Cardiac septum (tissue), 1 donor: ENCODE results near the gene HAAO. TPM values are rescaled to one million over a fixed set of nuclear protein-coding genes. Genes with fewer than 3 reads are reported as not detected.
"Not testable (repeated sequence)": the region's sequence is repeated elsewhere in the genome, so short reads cannot be mapped to it uniquely, and the experiment has no call there.

ENCODE experiments used
- DNase-seq: peaks from one replicate; pipeline ENCODE4 v3.0.0-alpha.2; 2020; ENCODE audit warnings: low spot score
- intact Hi-C: fragments of 100-400 bp; cut with DNase I; formaldehyde crosslinking; loops from one replicate; pipeline ENCODE4 v1.14.0; 2022
- total RNA-seq: library from RNA; stranded (reverse); fragmentation: NEBNext Ultra II Directional; extraction: Animal tissue kit (Norgen Biotek cat#: 25700); gene quantifications from one replicate; pipeline ENCODE4 v1.2.1, GENCODE V29; 2021
- donor health status: DM: no; HTN: no; CAD: no.

The HAAO gene
- total RNA-seq, 1 donor from 2014 or later = 2.5 TPM

GRCh38 chr2:42756966-42757513 lies 35.3 kb downstream of the HAAO start:
- DNase-seq = no peak
- intact Hi-C loops = no loop called here

- intact Hi-C loops = no loop called here
Measured at GRCh38 chr2:42756150-42756775, 36.1 kb downstream of the HAAO start.

GRCh38 chr2:42755191-42755880 lies 37.0 kb downstream of the HAAO start:
- intact Hi-C loops = no loop called here
- DNase-seq = no peak

More at GRCh38 chr2:42756150-42756775, 36.1 kb downstream of the HAAO start:
- DNase-seq = no peak

- intact Hi-C loops = no loop called here
- no peak for DNase-seq
Measured at GRCh38 chr2:42754776-42755140, 37.6 kb downstream of the HAAO start.

GRCh38 chr2:42754021-42754775 lies 38.2 kb downstream of the HAAO start:
- no peak for DNase-seq
- intact Hi-C loops = no loop called here

- intact Hi-C loops = no loop called here
- no peak for DNase-seq
Measured at GRCh38 chr2:42752816-42753813, 39.3 kb downstream of the HAAO start.

GRCh38 chr2:42752314-42752713 lies 40.1 kb downstream of the HAAO start:
- no peak for DNase-seq
- intact Hi-C loops = no loop called here

GRCh38 chr2:42748840-42749239 lies 43.5 kb downstream of the HAAO start:
- no peak for DNase-seq
- intact Hi-C loops = no loop called here

- intact Hi-C loops = no loop called here
- no peak for DNase-seq
Measured at GRCh38 chr2:42747422-42747821, 45.0 kb downstream of the HAAO start.

GRCh38 chr2:42744545-42745082 lies 47.8 kb downstream of the HAAO start:
- no peak for DNase-seq
- intact Hi-C loops = no loop called here

- intact Hi-C loops = no loop called here
- DNase-seq = no peak
Measured at GRCh38 chr2:42743659-42743990, 48.8 kb downstream of the HAAO start.

GRCh38 chr2:42742740-42743658 lies 49.4 kb downstream of the HAAO start:
- intact Hi-C loops = no loop called here
- no peak for DNase-seq

- DNase-seq = no peak
- intact Hi-C loops = no loop called here
Measured at GRCh38 chr2:42741140-42741539, 51.2 kb downstream of the HAAO start.

GRCh38 chr2:42736598-42737322 lies 55.6 kb downstream of the HAAO start:
- intact Hi-C loops = no loop called here
- DNase-seq = no peak

GRCh38 chr2:42733852-42734251 lies 58.5 kb downstream of the HAAO start:
- DNase-seq = no peak
- intact Hi-C loops = no loop called here

GRCh38 chr2:42731316-42731715 lies 61.1 kb downstream of the HAAO start:
- DNase-seq, intact Hi-C loops: not testable (repeated sequence)

- DNase-seq = no peak
- intact Hi-C loops = no loop called here
Measured at GRCh38 chr2:42726680-42727079, 65.7 kb downstream of the HAAO start.

- DNase-seq = no peak
- intact Hi-C loops = no loop called here
Measured at GRCh38 chr2:42725657-42726056, 66.7 kb downstream of the HAAO start.
